Measurements from ENCODE around the gene C11orf54.
"Not testable (repeated sequence)": the region's sequence is repeated elsewhere in the genome, so short reads cannot be mapped to it uniquely, and the experiment has no call there.

C11orf54 gene

GRCh38 chr11:93735627-93736026 is 5.8 kb upstream of the C11orf54 start:
- DNase-seq, result no peak

- no peak for DNase-seq
Observed at GRCh38 chr11:93736129-93736528, 5.3 kb upstream of the C11orf54 start.

DNA sequence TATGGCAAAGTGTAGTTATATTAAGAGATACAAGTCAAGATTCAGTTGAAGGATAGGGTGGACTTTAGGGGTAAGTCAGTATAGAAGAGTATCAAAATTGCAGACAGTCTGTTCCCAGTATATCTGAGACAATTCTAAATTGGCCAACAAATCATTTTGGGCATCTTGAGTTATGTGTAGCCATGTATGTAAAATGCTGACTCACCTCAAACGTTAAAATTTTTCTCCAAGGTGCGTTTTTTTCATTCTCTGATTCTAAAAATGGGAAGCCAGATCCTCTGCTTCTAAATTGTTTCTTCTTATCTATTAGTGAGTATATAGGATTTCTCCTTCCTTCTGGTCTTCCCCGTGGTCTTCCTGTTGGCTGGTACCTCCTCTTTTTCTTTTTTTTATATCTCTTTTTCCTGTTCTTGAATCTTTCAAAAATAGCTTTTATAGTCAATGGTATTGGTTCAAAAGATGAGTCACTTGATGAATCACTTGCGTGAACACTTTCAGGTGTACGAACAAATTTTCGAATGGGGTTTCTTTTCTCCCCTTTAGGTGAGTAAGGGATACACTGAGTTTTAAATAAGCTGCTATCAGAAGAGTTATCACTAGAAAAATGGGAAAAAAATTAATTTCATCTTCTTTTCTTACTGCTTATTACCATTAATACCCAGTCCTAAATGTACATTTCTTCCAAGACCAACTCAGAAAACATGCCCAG is 3.4 kb upstream of the C11orf54 start:
- no peak for DNase-seq

DNA sequence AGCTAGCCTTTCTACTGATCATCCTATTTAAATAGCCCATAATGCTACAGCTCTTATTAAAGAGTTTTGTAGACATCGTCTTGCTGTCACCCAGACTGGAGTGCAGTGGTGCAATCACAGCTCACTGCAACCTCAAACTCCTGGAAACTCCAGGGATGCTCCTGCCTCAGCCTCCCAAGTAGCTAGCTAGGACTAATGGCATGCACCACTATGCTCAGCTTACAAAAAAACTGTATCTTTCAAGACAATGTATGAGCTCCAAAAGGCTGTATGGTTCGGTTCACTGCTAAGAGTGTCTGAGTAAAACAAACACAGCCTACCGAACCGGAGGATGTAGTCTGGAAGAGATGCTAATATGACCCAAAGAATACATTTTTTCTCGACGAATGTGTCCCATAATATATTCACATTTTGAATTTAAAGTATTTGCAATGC is 2.8 kb upstream of the C11orf54 start:
- DNase-seq, result no peak

- no peak for DNase-seq
Observed at GRCh38 chr11:93740031-93740729, 1.3 kb upstream of the C11orf54 start.

DNA sequence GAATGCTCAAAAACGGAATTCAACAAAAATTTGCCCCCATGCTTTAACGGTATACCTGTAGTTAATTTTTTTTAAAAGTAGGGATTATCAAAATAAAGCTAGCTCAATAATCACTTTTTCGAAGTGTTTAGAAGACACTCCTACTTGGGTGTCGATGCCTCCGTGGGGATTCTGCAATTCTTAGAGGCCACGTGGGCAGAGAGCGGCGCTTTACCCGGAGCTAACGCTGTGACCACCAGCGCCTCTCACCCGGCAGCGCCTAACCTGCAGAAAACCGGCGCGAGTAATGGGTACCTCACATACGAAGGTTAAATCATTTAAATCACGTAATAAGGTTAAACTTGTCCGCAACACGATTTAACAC is 760 bp upstream of the C11orf54 start:
- peak; percentile 26 for DNase-seq

GRCh38 chr11:93741882-93742226 is 382 bp downstream of the C11orf54 start:
- DNase-seq, result no peak

GRCh38 chr11:93743291-93743690 is 1.8 kb downstream of the C11orf54 start:
- DNase-seq, result no peak

- DNase-seq, result no peak
Observed at GRCh38 chr11:93744669-93745004, 3.2 kb downstream of the C11orf54 start.

GRCh38 chr11:93745005-93745755 is 3.7 kb downstream of the C11orf54 start:
- not testable (repeated sequence) for DNase-seq

DNA sequence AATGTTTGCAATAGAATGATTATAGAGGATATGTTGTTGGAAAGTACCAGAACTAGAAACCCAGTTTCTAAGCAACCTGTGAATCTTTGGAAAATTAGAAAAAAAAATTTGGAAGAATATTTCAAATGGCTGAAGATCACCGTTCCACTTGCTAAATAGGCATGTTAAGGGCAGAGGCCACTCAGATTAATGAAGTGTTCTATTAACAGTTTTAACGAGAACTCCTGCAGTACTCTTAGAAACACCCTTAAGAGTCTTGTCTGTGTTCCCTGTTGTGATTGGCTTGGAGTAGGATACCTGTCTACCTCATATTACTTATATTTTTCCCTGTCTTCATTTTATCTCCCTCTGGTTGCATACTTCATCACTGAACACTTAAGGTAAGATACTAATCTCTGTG is 4.6 kb downstream of the C11orf54 start:
- no peak for DNase-seq

DNA sequence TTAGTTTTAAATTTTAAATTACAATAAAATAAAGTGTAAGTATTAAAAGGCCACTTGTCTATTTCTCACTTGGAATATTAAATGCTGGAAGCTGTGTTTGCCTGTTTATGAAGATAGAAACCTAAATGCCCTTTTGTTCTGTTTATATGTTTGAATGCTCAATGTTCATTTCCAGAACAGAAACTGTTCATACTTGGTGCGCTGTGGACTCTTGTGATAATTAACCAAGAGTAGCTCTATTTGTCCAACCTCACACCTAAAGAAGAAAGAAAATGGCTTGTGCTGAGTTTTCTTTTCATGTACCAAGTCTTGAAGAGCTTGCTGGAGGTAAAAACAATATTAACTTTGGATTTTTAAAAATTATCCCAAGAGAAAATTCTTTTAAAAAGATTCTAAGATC is 5.7 kb downstream of the C11orf54 start:
- no peak for DNase-seq

DNA sequence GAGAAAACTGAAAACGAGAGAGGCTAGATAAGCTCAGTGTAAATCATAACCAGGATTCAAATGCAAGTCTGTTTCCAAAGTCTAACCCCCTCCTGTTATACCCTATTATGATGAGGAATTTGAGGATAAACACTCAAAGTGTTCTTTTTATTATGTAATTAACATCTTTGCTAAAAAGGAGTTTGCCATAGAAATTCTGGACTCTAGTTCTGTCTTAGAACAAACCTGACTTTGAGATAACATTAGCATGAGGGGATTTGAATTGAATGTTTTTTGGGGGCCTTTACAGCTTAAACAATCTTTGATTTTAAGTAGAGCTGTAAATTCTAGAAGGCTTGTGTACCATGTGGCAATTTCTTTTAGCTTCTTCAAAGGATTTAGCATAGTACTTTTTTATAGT is 9.5 kb downstream of the C11orf54 start:
- DNase-seq, result no peak

DNA sequence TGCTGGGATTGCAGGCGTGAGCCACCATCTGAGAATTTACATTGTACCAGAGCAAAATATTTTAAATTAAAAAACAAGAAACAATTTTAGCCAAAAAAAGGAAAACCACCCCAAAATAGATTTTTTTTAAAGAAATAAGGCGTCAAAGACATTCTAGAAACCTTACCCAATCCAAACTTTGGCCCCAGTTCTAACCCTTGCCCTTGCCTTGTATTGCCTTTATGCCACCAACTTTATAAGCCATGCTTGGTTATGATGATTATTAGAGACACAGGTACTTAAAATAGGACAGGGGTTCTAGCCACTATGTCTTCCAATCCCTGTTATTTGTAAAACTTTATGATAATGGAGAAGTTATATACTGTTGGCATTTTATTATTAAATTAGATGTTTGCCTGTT is 11.8 kb downstream of the C11orf54 start:
- DNase-seq, result no peak

- DNase-seq, result no peak
Observed at GRCh38 chr11:93756748-93757147, 15.3 kb downstream of the C11orf54 start.

DNA sequence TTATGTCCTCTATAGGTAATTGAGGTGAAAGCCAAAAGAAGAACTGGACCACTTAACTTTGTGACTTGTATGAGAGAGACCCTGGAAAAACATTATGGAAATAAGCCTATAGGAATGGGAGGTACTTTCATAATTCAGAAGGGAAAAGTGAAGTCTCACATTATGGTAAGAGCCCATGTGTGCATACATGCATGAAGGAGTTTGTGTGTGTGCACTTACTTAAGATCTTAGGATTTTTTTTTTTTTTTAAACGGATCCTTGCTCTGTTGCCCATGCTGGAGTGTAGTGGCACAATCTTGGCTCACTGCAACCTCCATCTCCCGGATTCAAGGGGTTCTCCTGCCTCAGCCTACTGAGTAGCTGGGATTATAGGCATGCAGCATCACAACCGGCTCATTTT is 15.8 kb downstream of the C11orf54 start:
- no peak for DNase-seq

DNA sequence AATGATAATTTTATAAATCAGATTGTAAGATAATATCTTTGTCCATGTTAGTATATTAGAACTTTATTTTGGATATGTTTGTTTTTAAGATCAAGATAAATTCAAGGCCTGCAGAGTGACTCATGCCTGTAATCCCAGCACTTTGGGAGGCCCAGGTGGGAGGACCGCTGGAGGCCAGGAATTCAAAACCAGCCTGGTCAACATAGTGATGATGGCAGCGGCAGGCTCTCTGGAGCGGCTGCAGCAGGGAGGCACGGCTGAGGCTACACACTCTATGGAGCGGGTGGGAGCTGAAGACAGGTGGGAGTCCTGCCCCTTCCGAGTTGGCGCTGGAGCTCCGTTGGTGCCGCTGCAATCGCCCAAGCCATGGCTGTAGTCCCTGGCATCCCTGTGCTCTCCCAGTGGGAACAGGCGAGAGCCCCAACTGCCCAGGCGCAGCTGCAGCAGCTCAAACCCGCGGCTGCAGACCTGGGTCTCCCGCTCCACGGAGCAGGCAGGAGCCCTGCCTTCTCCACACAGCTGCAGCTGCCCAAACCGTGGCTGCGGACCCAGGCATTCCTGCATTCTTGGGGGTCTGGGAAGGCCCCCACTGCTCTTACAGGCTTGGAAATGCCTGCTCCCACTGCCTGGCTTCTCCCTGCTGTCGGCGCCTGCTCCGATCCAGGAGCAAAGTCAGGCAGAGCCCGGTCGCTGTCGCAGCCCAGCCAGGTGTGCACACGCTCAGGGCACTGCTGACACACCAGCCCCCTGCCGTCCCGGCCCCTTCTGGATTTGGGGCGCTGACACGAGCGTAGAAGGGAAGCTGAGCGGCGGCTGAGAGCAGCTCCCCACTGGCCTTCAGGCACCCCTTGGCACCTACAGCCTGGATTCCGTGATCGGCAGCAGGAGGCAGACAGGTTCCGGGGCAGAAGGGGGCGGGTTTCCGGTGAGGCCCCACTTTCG is 16.7 kb downstream of the C11orf54 start:
- DNase-seq, result no peak

DNA sequence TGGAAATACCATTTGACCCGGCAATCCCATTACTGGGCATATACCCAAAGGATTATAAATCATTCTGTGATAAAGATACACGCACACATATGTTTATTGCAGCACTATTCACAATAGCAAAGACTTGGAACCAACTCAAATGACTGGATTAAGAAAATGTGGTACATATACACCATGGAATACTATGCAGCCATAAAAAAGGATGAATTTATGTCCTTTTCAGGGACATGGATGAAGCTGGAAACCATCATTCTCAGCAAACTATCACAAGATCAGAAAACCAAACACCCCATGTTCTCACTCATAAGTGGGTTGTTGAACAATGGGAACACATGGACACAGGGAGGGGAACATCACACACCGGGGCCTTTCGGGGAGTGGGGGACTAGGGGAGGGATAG is 17.7 kb downstream of the C11orf54 start:
- DNase-seq, result not testable (repeated sequence)

GRCh38 chr11:93761910-93762309 is 20.4 kb downstream of the C11orf54 start:
- DNase-seq, result no peak

- no peak for DNase-seq
Observed at GRCh38 chr11:93765551-93765950, 24.1 kb downstream of the C11orf54 start.

- DNase-seq, result no peak
Observed at GRCh38 chr11:93766504-93766903, 25.0 kb downstream of the C11orf54 start.

GRCh38 chr11:93767018-93767417 is 25.5 kb downstream of the C11orf54 start:
- DNase-seq, result no peak

- DNase-seq, result no peak
Observed at GRCh38 chr11:93770160-93770559, 28.7 kb downstream of the C11orf54 start.

All from NCI-H1417 treated with DMSO at 0.1 percent for 48 hours (cell line).